HFFc6 (cell line): ENCODE measurements around the gene EN2. TPM values are rescaled to one million over a fixed set of nuclear protein-coding genes. Genes with fewer than 3 reads are reported as not detected.

Experiments used
- DNase-seq: peaks from one replicate; pipeline ENCODE4 v3.0.0-alpha.2; 2018
- H3K27ac Mint-ChIP-seq: 2 replicates; pipeline ENCODE4 v1.8.0; 2020; ENCODE audit warnings: mild to moderate bottlenecking, mixed read lengths
- H3K27me3 Mint-ChIP-seq: 2 replicates; pipeline ENCODE4 v1.8.0; 2021; ENCODE audit warnings: mild to moderate bottlenecking, moderate library complexity, mixed read lengths; ENCODE audit not compliant: insufficient read depth
- H3K36me3 Mint-ChIP-seq: 2 replicates; pipeline ENCODE4 v1.8.0; 2021; ENCODE audit warnings: low read depth, mixed read lengths
- H3K4me1 Mint-ChIP-seq: 2 replicates; pipeline ENCODE4 v1.8.0; 2020; ENCODE audit warnings: low read depth, mixed read lengths
- H3K4me3 Mint-ChIP-seq: 2 replicates; pipeline ENCODE4 v1.8.0; 2020; ENCODE audit warnings: mild to moderate bottlenecking, moderate library complexity, mixed read lengths
- H3K9me3 Mint-ChIP-seq: 2 replicates; pipeline ENCODE4 v1.8.0; 2020; ENCODE audit warnings: mild to moderate bottlenecking, mixed read lengths
- total RNA-seq, 6 experiments: library from RNA; stranded (reverse); fragmentation: NEBNext Ultra II Directional; extraction: Animal tissue kit (Norgen Biotek cat#: 25700); gene quantifications; 2 replicates in 1 of 6; 3 replicates in 5 of 6; pipeline ENCODE4 v1.2.3, GENCODE V29; 2021
- TF ChIP-seq, protein P1 (sequence below): fragments of 200-600 bp; sonication (generic); IDR thresholded peaks from 2 replicates; pipeline ENCODE4 v1.5.0; 2021; ENCODE audit warnings: antibody characterized with exemption, mild to moderate bottlenecking

Gene EN2
- total RNA-seq, 6 experiments from 2014 or later: not detected

GRCh38 chr7:155454183-155455112, 3.5 kb upstream of the EN2 start:
- Mint-ChIP-seq H3K9me3 (no peaks in the 10 kb centered on the region), H3K27me3 (peaks cover 64% of the 10 kb centered on the region), H3K27ac (no peak overlapping the region), H3K4me3 (no peak overlapping the region), H3K4me1 (no peaks in the 10 kb centered on the region), H3K36me3 (no peaks in the 10 kb centered on the region)
- TF ChIP-seq, protein P1, sequence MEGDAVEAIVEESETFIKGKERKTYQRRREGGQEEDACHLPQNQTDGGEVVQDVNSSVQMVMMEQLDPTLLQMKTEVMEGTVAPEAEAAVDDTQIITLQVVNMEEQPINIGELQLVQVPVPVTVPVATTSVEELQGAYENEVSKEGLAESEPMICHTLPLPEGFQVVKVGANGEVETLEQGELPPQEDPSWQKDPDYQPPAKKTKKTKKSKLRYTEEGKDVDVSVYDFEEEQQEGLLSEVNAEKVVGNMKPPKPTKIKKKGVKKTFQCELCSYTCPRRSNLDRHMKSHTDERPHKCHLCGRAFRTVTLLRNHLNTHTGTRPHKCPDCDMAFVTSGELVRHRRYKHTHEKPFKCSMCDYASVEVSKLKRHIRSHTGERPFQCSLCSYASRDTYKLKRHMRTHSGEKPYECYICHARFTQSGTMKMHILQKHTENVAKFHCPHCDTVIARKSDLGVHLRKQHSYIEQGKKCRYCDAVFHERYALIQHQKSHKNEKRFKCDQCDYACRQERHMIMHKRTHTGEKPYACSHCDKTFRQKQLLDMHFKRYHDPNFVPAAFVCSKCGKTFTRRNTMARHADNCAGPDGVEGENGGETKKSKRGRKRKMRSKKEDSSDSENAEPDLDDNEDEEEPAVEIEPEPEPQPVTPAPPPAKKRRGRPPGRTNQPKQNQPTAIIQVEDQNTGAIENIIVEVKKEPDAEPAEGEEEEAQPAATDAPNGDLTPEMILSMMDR: no peak
- DNase-seq: no peak

DNA sequence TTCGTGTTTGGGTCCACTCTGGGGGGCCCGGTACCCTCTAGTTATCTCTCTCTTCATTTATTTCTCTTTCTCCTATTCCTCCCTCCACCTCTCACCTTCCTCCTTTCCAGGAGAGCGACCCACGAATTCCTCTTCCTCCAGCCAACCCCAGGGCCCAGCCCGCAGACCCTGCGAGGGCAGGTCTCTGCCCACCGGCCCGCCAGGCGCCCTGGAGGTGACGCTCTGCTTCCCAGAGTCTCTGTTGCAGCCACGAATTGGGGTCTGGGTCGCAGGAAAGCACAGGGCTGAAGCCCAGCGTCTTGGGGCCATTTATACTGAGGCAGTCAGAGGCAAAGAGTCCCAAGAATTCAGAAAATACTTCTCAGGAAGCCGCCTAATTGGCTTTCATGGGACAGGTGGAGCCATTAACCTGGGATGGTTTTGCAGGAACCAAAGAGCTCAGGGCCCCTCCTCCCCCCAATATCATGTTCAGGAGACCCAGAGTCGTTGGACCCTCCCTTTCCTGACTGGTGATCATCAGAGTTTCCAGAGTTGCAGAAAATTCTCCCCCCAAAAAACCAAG, 2.7 kb upstream of the EN2 start:
- Mint-ChIP-seq H3K4me3 (no peak overlapping the region), H3K36me3 (no peaks in the 10 kb centered on the region), H3K9me3 (no peaks in the 10 kb centered on the region), H3K27me3 (peaks cover 67% of the 10 kb centered on the region), H3K27ac (no peak overlapping the region), H3K4me1 (no peaks in the 10 kb centered on the region)
- no peak for DNase-seq
- TF ChIP-seq, protein P1: no peak

GRCh38 chr7:155455776-155456737, 1.9 kb upstream of the EN2 start:
- H3K9me3 Mint-ChIP-seq: no peaks in the 10 kb centered on the region
- no peak overlapping the region for H3K4me3 Mint-ChIP-seq
- H3K27me3 Mint-ChIP-seq: peaks cover 68% of the 10 kb centered on the region
- no peak for DNase-seq
- no peaks in the 10 kb centered on the region for H3K36me3 Mint-ChIP-seq
- no peaks in the 10 kb centered on the region for H3K4me1 Mint-ChIP-seq
- H3K27ac Mint-ChIP-seq: no peak overlapping the region
- TF ChIP-seq, protein P1: no peak

DNA sequence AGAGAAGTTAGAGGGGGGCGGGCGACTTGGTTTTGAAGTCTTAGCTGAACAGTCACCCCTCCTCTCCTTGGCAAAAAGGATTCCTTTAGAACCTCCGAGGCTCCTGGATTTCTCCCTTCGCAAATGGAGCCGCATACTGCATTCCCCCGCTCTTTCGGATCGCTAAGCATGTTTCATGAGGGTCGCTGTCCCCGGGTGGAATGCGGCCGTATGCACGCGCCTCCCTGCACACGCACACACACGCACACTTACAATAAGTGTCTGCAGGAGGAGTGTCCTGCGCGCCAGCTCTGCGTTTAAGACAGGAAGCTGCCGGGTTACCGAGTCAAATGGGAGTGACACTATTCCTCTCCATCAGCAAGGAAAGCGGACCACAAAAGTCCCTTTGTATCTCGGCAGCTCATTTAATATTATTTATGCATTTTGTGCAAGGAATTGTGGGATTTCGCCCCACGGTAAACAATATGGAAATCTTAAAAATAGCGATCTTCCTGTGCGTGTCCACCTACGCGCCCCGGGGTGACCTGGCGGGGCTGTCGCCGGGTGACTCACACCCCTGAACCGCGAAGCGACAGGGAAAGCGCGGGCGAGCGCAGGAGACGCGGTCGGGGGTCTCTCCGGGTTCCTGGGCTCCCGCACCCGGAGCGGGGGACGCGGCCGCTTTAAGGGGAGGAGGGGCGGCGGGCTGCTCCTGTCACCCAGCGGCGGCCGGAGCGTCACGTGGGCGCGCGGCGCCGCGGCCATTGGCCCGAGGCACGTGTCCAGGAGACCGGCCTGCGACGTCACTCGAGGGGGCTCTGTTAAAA, 988 bp upstream of the EN2 start:
- Mint-ChIP-seq H3K27me3 (peaks cover 68% of the 10 kb centered on the region), H3K36me3 (no peaks in the 10 kb centered on the region), H3K4me1 (no peaks in the 10 kb centered on the region), H3K4me3 (no peak overlapping the region), H3K27ac (no peak overlapping the region), H3K9me3 (no peaks in the 10 kb centered on the region)
- TF ChIP-seq, protein P1: no peak
- no peak for DNase-seq
